Body of pancreas (tissue), 4 donors: ENCODE results near the gene DPYSL4.

Experiments
- POLR2A ChIP-seq, 3 donors: fragments of 450-650 bp; IDR thresholded peaks; one replicate each; pipeline ENCODE4 v1.6.1; 2016; ENCODE audit warnings: antibody characterized with exemption in 3 of 3, mild to moderate bottlenecking in 2 of 3
- TF ChIP-seq, protein P1 (sequence below), 7 experiments: fragments of 450-650 bp in 4 of 7; fragments of 200-600 bp in 3 of 7; sonication (generic) in 3 of 7; IDR thresholded peaks; one replicate each; pipeline ENCODE4 v1.5.1; 2016 to 2019; ENCODE audit warnings: antibody characterized with exemption in 7 of 7

DNA sequence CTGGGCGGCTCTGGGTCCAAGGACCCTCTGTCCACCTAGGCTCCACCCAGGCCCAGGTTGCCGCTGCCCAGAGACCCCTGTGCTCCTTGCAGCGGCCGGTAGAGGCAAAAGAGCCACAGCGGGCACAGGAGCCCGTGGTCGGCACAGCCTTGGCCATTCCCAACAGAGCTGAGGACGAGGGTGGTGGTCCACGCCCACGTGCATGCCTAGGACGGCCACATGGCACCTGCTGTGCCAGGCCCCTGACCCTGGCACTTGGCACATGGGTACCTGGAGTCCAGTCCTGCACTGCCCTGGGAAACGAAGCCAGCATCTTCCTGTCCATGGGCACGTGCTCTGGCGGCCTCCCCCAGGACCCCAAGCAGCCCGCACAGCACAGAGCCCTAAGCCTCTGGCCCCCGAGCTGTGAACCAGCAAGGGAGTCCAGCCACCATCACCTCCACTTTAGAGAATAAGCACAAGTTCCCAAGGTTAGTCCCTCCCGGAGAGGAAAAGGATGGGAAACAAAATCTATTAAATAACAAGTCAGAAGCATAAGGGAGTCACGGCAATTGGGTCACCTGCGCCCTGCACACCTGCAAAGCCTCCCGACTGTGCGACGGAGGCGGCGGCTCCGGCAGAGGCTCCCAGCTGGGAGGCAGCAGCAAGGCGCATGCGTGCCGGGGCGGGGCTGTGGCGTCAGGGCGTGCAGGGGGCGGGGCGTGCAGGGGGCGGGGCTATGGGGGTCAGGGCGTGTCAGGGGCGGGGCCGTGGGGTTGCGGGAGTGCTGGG lies 61.9 kb downstream of the DPYSL4 start:
- TF ChIP-seq, protein P1, sequence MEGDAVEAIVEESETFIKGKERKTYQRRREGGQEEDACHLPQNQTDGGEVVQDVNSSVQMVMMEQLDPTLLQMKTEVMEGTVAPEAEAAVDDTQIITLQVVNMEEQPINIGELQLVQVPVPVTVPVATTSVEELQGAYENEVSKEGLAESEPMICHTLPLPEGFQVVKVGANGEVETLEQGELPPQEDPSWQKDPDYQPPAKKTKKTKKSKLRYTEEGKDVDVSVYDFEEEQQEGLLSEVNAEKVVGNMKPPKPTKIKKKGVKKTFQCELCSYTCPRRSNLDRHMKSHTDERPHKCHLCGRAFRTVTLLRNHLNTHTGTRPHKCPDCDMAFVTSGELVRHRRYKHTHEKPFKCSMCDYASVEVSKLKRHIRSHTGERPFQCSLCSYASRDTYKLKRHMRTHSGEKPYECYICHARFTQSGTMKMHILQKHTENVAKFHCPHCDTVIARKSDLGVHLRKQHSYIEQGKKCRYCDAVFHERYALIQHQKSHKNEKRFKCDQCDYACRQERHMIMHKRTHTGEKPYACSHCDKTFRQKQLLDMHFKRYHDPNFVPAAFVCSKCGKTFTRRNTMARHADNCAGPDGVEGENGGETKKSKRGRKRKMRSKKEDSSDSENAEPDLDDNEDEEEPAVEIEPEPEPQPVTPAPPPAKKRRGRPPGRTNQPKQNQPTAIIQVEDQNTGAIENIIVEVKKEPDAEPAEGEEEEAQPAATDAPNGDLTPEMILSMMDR (IDR thresholded peaks at IDR 0.05), result no peak
- TF ChIP-seq POLR2A (IDR thresholded peaks at IDR 0.05), result no peak
